ENCODE results near the gene PSMC2.
"Not testable (repeated sequence)": the region's sequence is repeated elsewhere in the genome, so short reads cannot be mapped to it uniquely, and the experiment has no call there.

PSMC2 gene

GRCh38 chr7:103379270-103379975 is 32.0 kb downstream of the PSMC2 start:
- DNase-seq, result no peak

DNA sequence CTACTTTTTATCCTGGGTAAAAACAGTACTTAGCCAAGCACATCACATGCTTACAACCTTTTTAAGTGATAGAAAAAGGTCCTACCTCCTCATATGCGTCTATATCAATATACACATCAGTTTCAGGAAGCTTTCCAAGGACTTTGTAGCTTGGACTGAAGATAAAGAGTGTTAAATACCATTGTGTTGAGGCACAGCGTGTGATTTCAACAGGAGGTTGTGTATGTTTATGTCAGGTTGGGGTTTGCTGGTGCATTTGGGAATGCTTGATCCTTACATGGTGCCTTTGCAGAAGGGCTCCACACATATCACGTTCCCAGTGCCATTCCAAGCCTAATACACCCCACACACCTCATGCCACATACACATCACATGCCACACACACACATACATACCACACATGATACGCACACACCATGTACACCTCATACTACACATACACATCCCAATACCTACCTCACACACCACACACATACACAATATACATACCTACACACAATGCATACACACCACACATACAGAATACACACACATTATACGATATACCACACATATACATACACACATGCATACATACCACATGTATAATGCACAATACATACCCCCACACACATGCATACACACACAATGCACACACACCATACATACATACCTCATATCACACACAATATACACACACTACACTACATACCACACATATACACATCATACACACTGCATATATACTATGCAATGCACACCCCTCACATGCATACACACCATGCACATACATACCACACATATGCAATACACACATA is 33.1 kb downstream of the PSMC2 start:
- no peak for DNase-seq

GRCh38 chr7:103381280-103382031 is 34.0 kb downstream of the PSMC2 start:
- DNase-seq, result no peak

- DNase-seq, result no peak
These were observed 34.6 kb downstream of the PSMC2 start for GRCh38 chr7:103382032-103382402.

GRCh38 chr7:103387242-103387641 is 39.8 kb downstream of the PSMC2 start:
- no peak for DNase-seq

DNA sequence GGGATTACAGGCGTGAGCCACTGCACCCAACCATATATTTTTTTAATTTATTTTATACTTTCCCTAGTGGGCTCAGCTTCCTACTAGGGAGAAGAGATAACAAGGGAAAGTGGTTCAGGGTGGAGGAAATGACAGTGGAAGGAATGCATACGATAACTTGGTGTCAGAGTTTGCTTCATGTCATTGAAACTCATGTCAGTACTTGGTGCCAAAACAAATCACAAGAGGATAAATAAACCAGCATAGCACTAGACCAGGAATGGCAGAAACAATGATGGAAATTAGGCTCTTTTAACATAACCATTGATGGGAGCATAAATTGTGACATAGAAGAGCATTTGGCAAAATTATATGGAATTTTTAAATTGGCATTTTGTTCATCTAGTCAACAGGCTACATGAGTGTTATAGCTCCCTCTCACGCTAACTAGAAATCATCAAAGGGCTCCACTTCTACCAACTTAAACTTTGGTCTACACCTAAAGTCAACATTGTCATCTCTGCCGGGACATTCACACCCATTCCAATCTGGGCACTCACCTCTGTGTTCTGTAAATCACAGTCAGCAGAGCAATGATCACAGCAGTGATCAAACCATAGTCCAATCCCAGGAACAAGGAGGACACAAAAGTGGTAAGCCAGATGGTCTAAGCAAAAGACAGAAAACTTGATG is 41.2 kb downstream of the PSMC2 start:
- no peak for DNase-seq

DNA sequence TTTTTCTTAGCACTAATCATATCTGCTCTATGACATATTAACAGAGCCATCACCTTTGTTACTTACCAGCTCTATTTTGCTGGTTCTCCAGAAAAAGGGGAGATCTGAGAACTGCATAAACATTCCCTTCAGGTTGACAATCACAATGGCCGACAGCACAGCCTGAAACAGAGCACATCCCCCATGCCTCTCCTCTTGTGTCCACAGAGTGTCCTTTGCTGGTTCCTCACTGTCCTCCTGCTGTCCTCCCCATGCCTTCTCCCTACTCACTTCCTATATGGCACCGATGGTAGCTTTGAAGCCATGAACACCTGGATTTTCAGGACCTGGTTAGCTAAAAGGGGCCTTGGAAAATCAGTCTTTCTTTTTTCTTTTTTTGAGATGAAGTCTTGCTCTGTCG is 41.8 kb downstream of the PSMC2 start:
- DNase-seq, result no peak

DNA sequence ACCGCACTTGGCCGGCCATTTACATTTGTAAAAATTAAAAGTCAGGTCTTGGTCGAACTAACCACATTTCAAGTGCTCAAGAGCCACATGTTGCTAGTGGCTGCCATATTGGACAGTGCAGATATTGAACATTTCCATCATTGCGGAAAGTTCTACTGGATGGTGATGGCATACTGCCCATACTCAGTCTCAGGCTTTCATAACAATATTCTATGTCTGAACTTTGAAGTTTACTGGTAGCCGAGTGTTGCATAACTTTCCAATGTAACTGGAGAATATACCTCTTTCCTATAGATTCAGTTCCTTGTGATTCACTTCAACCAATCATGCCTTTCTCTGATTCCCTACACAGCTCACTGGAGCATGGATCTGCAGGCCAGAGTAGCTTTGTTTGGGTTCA is 43.7 kb downstream of the PSMC2 start:
- no peak for DNase-seq

- no peak for DNase-seq
These were observed 44.5 kb downstream of the PSMC2 start for GRCh38 chr7:103391976-103392375.

DNA sequence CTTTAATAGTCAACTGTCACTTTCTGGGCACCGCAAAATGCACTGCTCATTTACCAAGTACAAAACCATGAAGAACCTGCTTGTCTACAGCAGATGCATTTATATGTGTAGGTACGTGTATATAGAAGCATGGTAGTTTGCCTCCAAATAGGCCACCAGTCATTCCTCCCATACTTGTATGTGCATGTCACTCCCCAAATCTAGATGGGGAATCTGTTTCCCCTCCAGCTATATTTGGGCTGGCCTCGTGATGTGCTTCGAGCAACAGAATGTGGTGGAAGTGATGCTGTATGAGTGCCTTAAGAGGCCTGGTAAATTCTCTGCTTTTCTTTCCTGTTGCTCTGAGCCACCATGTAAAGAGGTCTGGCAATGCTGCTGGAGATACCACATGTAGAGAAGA is 47.1 kb downstream of the PSMC2 start:
- no peak for DNase-seq

DNA sequence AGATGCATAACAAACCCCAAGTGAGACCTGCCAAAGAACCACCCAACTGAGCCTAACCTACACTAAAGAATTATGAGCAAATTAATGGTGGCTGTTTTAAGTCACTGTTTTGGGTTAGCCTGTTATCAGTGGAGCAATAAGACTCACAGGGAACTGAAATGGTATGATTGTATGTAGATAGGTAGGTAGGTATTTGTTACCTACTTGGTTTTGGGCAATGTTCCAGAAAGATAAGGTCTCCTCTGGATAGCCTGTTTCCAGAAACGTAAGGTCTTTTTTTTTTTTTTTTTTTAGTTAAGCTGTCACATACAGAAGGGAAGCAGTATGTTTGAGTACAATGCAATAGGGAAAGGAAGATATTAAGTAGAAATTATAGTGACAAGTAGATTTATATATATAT is 47.6 kb downstream of the PSMC2 start:
- DNase-seq, result no peak

DNA sequence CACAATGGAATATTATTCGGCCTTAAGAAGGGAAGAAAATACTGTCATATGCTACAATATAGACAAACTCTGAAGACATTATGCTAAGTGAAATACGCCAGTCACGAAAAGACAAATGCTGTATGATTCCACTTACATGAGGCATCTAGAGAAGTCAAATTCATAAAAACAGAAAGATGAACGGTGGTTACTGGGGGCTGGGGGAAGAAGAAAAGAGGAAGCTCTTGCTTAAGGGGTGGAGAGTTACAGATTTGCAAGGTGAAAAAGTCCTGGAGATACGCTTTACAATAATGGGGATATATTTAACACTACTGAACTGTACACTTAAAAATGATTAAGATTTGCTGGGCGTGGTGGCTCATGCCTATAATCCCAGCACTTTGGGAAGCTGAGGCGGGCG is 49.0 kb downstream of the PSMC2 start:
- DNase-seq, result no peak

- DNase-seq, result no peak
These were observed 51.2 kb downstream of the PSMC2 start for GRCh38 chr7:103398483-103399127.

DNA sequence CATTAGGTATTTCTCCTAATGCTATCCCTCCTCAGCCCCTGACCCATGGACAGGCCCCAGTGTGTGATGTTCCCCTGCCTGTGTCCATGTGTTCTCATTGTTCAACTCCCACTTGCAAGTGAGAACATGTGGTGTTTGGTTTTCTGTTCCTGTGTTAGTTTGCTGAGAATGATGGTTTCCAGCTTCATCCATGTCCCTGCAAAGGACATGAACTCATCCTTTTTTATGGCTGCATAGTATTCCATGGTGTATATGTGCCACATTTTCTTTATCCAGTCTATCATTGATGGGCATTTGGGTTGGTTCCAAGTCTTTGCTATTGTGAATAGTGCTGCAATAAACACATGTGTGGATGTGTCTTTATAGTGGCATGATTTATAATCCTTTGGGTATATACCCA is 52.2 kb downstream of the PSMC2 start:
- DNase-seq, result not testable (repeated sequence)

DNA sequence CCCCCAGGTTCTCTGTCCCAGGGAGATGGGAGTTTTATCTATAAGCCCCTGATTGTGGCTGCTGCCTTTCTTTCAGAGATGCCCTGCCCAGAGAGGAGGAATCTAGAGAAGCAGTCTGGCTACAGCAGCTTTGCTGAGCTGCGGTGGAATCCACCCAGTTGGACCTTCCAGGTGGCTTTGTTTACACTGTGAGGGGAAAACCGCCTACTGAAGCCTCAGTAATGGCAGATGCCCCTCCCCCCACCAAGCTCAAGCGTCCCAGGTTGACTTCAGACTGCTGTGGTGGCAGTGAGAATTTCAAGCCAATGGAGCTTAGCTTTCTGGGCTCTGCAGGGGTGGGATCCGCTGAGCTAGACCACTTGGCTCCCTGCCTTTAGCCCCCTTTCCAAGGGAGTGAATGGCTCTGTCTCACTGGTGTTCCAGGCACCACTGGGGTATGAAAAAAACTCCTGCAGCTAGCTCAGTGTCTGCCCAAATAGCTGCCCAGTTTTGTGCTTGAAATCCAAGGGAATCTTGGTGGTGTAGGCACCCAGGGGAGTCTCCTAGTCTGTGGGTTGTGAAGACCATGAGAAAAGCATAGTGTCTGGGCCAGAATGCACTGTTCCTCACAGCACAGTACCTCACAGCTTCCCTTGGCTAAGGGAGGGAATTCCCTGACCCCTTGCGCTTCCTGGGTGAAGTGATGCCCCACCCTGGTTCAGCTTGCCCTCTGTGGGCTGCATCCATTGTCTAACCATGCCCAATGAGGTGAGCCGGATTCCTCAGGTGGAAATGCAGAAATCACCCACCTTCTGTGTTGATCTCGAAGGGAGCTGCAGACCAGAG is 58.6 kb downstream of the PSMC2 start:
- DNase-seq, result not testable (repeated sequence)

DNA sequence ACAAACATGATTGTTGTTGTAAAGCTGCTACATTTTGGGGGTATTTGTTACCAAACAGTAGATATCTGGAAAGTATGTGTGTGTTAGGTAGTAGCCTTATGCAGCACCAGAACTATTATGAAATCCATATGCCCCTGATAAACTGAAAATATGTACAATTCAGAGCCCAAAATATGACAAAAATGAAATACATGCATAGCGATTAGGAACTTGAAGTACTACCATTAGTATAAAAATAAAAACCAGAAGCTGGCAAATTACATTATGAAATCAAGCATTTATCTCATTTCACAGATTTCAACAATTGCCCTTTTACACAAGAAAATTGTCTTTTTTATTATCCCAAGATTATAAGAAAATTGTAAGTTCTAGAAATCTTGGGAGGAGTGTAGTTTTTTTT is 64.7 kb downstream of the PSMC2 start:
- DNase-seq, result no peak

- no peak for DNase-seq
These were observed 66.0 kb downstream of the PSMC2 start for GRCh38 chr7:103413407-103413806.

DNA sequence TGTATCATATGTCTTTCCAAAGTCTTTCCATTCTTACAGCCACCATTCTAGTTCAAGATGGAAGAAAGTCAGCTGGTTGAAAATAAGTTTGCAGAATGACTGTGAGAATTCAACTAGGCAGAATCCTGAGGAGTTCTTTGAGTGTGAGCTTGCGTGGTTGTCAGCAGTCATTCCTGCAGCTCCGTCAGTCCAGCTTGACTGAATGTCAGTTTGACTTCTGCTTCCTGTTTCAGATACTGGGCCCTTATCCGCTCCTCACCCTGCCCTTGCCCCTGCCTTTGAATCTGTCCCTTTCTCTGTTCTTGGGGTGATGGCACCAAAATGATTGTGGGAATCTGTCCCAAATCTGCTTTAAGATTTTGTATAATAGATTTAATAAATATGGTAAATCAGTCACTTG is 70.8 kb downstream of the PSMC2 start:
- no peak for DNase-seq
